Activated naive CD8-positive, alpha-beta T cell treated with anti-CD3 and anti-CD28 coated beads, Interleukin-2, amount 50 U/mL, for 24 hours (primary cell): Measurements from ENCODE around the gene SMAP1.

ENCODE experiments used
- ATAC-seq: fragments of 150-1000 bp; cut with Tn5 transposase; one replicate; pipeline ENCODE4 v1.10.0; 2021
- DNase-seq: peaks from one replicate; pipeline ENCODE4 v3.0.0; 2021
- H3K27ac Mint-ChIP-seq: one replicate; pipeline ENCODE4 v1.8.0; 2021; ENCODE audit warnings: mild to moderate bottlenecking, mixed read lengths
- H3K27me3 Mint-ChIP-seq: one replicate; pipeline ENCODE4 v1.8.0; 2021; ENCODE audit warnings: mixed read lengths
- H3K36me3 Mint-ChIP-seq: one replicate; pipeline ENCODE4 v1.8.0; 2021; ENCODE audit warnings: low read depth, mixed read lengths
- H3K4me1 Mint-ChIP-seq: one replicate; pipeline ENCODE4 v1.8.0; 2021; ENCODE audit warnings: mixed read lengths
- H3K4me3 Mint-ChIP-seq: one replicate; pipeline ENCODE4 v1.8.0; 2021; ENCODE audit warnings: mild to moderate bottlenecking, moderate library complexity, mixed read lengths
- H3K9me3 Mint-ChIP-seq: one replicate; pipeline ENCODE4 v1.8.0; 2021; ENCODE audit warnings: mixed read lengths

The SMAP1 gene

DNA sequence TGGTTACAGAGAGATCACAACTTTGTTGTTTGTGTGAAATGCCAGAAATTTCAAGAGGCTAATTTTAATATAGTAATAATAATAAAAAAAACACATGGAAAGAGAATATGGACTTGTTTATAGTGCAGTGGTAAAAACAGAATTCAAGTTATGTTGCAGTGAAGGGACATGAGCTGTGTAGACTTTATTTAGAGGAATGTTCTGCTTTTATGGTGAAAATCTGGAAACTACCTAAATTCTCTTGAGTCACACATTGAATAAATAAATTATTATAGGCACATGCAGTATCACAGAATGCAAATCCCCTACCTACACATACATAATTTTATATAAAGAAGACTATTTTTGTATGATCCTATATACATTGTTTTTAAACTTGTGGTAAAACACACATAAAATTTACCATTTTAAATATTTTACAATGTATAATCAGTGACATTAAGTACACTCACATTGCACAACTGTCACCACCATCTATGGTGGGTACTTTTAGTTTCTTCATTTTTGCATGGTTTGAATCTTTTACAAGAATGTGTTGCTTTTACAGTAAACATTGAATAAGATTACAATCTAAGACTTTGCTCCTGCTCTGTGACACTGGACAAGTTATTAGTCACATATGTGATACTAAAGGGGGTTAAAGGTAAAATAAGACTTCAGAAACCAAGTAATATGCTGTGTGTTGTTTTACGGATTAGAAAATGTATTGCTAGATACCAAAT, 181.8 kb downstream of the SMAP1 start:
- H3K27ac Mint-ChIP-seq = no peak overlapping the region
- peaks cover 8% of the 10 kb centered on the region for H3K36me3 Mint-ChIP-seq
- H3K4me3 Mint-ChIP-seq = no peak overlapping the region
- ATAC-seq (no peak), DNase-seq (no peak)
- H3K27me3 Mint-ChIP-seq = no peaks in the 10 kb centered on the region
- no peaks in the 10 kb centered on the region for H3K9me3 Mint-ChIP-seq
- peaks cover 2% of the 10 kb centered on the region for H3K4me1 Mint-ChIP-seq

DNA sequence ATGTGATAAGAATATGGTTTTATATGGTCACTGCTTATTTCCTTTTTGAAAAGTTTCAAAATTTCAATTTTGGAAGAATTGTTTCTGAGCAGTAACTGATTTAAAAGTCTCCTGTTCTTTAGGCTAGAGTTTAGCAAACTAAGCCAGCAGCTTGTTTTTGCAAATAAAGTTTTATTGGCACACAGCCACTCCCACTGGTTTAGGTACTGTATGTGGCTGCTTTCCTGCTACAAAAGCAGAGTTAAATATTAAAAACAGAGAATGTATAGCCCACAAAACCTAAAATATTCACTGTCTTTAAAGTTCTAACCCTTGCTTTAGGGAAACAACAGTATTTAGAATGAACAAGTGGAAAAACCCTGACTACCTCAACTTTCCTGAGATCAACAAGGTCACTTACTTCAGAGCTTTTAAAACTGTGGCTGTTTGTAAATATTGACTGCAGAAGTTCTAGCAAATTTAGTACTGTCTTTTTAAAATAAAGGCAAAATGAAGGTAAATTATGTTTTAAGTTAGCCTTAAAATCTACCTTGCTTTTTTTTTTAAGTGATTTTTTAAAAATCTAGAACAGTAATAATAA, 185.1 kb downstream of the SMAP1 start:
- no peak for ATAC-seq
- Mint-ChIP-seq H3K9me3 (no peaks in the 10 kb centered on the region), H3K36me3 (no peaks in the 10 kb centered on the region), H3K4me3 (no peak overlapping the region), H3K27me3 (no peaks in the 10 kb centered on the region), H3K27ac (no peak overlapping the region), H3K4me1 (no peaks in the 10 kb centered on the region)
- DNase-seq = no peak

DNA sequence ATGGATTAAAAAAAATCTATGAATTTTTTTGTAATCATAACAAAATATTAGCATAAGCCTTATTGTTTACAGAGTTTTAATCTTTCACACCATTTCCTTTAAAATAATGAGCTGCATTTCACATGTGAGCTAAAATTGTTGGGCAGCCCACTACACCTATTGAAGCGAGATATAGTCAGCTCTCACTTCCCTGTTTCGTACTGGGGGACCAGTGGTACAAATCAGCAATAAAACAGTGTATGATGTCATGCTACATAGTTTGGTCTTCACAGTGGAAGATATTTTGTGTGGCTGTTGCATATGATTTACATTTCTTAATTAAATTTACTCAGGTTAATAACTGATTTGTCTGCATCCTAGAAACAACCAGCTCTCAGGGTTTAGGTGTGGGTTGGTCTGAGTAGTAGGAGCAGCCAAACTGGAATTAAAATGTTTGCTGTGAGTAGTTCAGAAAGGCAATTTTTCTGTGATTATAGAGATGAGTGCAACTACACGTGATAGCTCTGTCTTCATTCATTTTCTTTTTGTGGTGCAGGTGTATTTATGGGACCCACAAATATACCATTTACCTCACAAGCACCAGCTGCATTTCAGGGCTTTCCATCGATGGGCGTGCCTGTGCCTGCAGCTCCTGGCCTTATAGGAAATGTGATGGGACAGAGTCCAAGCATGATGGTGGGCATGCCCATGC, 189.8 kb downstream of the SMAP1 start:
- Mint-ChIP-seq H3K9me3 (no peaks in the 10 kb centered on the region), H3K4me3 (no peak overlapping the region), H3K27me3 (no peaks in the 10 kb centered on the region), H3K27ac (no peak overlapping the region), H3K4me1 (no peaks in the 10 kb centered on the region), H3K36me3 (peaks cover 11% of the 10 kb centered on the region)
- DNase-seq = no peak
- no peak for ATAC-seq

DNA sequence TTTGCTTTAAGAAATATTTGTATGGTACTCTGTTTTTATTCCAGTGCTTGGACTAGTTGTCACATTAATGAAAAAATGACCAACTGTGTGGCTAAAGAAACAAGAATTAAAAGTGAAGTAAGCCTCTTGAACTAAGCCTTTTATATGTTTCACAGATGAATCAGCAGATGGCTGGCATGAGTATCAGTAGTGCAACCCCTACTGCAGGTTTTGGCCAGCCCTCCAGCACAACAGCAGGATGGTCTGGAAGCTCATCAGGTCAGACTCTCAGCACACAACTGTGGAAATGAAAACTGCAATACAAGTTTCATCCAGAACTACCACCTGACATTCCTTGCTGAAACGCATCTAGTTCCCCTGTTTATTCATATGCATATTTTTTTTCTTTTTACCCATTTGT, 192.4 kb downstream of the SMAP1 start:
- ATAC-seq (no peak), DNase-seq (no peak)
- peaks cover 11% of the 10 kb centered on the region for H3K36me3 Mint-ChIP-seq
- no peaks in the 10 kb centered on the region for H3K9me3 Mint-ChIP-seq
- H3K4me3 Mint-ChIP-seq = no peak overlapping the region
- no peaks in the 10 kb centered on the region for H3K27me3 Mint-ChIP-seq
- H3K4me1 Mint-ChIP-seq = no peaks in the 10 kb centered on the region
- H3K27ac Mint-ChIP-seq = no peak overlapping the region

DNA sequence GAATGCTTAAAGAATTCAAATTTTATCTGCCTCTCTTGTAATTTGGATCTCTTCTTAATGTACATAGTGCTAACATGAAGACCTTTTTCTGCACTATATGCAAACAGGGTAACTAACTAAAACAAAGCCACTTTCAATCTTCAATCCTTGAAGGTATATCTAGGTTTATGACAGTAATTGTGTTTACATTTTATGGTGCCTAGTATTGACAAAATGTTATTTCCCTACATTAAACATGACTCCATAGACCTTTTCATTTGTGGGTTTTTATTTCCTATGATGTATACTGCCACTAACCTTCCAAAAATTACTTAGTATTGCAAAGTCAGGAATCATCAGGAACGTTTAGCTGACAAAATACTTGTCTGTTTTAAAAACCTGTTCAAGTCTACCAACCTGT, 193.2 kb downstream of the SMAP1 start:
- no peak for DNase-seq
- no peaks in the 10 kb centered on the region for H3K9me3 Mint-ChIP-seq
- no peak overlapping the region for H3K27ac Mint-ChIP-seq
- no peaks in the 10 kb centered on the region for H3K4me1 Mint-ChIP-seq
- no peaks in the 10 kb centered on the region for H3K27me3 Mint-ChIP-seq
- ATAC-seq = no peak
- no peak overlapping the region for H3K4me3 Mint-ChIP-seq
- peaks cover 11% of the 10 kb centered on the region for H3K36me3 Mint-ChIP-seq

DNA sequence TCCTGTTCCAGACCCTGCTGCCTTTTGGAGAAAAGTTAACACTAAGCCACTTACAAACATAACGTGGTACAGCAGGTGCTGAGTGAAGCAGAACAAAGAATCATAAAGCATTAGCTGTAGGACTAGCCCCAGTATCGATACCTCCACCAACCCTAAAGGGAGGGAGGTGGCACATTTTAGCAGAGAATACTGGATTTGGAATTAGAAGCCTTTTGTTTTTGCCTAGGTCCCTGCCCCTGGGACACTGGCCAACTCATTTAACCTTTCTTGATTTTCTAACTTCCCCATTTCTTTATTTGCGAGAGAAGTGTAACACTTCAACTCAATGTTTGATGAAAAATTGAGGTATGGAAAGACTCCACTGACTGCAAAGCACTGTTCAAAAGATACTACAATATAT, 195.7 kb downstream of the SMAP1 start:
- Mint-ChIP-seq H3K4me3 (no peak overlapping the region), H3K36me3 (peaks cover 11% of the 10 kb centered on the region), H3K27me3 (peaks cover 4% of the 10 kb centered on the region), H3K4me1 (no peaks in the 10 kb centered on the region), H3K27ac (no peak overlapping the region), H3K9me3 (peaks cover 5% of the 10 kb centered on the region)
- ATAC-seq = no peak
- no peak for DNase-seq

DNA sequence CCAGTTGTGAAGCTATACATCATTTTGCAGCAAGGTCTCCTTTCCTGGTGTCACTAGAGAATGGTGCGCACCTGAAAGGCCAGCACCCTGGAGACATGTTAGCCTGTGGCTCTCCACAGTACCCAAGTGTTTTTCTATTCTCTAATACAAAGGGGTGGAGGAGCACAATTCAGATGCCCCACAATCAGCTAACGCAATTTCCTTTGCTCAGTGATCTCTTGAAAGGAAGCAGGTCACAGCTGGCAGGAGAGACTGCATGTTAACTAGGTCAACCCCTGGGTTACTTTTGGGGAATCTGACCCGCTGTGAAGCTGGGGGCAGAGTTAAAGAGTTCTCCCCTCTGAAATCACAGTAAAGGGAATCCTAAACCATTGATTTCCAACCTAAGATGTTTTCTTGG, 196.7 kb downstream of the SMAP1 start:
- no peak overlapping the region for H3K4me3 Mint-ChIP-seq
- H3K4me1 Mint-ChIP-seq = no peaks in the 10 kb centered on the region
- ATAC-seq = no peak
- H3K27me3 Mint-ChIP-seq = peaks cover 4% of the 10 kb centered on the region
- peaks cover 11% of the 10 kb centered on the region for H3K36me3 Mint-ChIP-seq
- peaks cover 5% of the 10 kb centered on the region for H3K9me3 Mint-ChIP-seq
- DNase-seq = no peak
- H3K27ac Mint-ChIP-seq = no peak overlapping the region

DNA sequence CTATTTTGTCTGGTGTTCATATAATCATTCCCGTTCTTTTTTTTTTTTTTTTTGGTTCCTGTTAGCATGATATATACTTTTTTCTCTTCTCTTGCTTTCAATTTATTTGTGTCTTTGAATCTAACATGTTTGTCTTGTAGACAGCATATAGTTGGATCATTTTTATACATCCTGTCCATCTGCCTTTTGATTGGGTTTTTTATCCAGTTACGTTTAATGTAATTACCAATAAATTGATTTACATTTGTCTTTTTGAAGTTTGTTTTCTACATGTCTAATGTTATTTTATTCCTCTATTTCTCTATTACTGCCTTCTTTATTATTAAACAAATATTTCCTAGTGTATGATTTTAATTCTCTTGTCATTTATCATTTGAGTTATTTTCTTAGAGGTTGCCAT, 204.8 kb downstream of the SMAP1 start:
- ATAC-seq (no peak), DNase-seq (no peak)
- no peak overlapping the region for H3K4me3 Mint-ChIP-seq
- H3K27ac Mint-ChIP-seq = no peak overlapping the region
- peaks cover 8% of the 10 kb centered on the region for H3K27me3 Mint-ChIP-seq
- H3K36me3 Mint-ChIP-seq = no peaks in the 10 kb centered on the region
- H3K9me3 Mint-ChIP-seq = peaks cover 23% of the 10 kb centered on the region
- no peaks in the 10 kb centered on the region for H3K4me1 Mint-ChIP-seq

DNA sequence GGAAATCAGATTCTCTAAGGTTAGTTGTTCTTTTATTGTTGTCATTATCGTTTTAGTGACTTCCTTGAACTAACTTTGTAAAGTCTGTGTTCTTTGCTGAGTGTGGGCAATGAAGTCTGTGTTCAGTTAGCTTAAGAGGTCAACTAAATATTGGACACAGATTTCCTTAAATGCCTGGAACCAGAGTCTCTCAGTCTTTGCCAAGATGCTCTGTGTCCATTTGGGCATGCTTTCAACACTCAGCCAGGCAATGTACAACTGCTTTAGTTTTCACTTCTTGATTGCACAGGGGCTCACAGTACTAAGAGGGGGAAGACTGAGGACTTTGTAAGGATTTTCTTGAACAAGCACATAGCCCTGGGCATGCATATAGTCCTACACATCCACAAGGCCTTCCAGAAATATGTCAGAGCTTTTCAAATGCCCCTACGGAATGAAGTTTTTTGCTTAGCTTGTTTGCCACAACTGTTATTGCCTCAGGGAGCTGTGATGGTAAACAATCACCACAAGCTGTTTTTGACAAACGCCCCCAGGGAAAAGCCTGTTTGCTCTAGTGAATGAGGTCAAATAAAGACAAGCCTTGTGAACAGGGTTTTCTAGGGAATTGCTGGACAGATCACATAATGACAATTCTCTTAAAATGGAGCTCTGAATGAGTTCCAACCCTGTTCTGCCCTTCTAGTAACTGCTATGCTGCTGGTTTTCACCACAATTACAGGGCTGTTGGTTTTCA, 206.7 kb downstream of the SMAP1 start:
- H3K4me1 Mint-ChIP-seq = no peaks in the 10 kb centered on the region
- H3K9me3 Mint-ChIP-seq = peaks cover 23% of the 10 kb centered on the region
- H3K27ac Mint-ChIP-seq = no peak overlapping the region
- H3K4me3 Mint-ChIP-seq = no peak overlapping the region
- DNase-seq (no peak), ATAC-seq (no peak)
- no peaks in the 10 kb centered on the region for H3K36me3 Mint-ChIP-seq
- H3K27me3 Mint-ChIP-seq = peaks cover 13% of the 10 kb centered on the region

DNA sequence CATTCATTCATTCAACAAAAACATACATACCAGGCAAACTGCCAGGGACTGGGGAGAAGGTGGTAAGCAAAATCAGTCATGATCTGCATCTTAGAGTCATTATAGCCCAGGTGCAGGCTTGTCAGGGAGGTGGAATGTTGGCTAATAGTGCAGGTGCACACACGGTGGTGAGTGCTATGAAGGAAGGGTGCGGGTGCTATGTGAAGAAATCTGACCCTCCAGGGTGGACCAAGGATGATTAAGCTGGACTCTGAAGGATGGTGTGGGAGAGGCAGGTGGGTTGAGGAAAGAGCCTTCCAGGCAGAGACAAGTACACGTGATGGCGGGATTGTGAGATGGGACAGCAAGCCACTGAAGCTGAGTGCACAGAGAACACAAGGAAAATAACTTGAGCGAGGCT, 211.8 kb downstream of the SMAP1 start:
- no peak overlapping the region for H3K27ac Mint-ChIP-seq
- no peak for ATAC-seq
- no peaks in the 10 kb centered on the region for H3K9me3 Mint-ChIP-seq
- no peak for DNase-seq
- no peaks in the 10 kb centered on the region for H3K4me1 Mint-ChIP-seq
- no peak overlapping the region for H3K4me3 Mint-ChIP-seq
- no peaks in the 10 kb centered on the region for H3K36me3 Mint-ChIP-seq
- peaks cover 14% of the 10 kb centered on the region for H3K27me3 Mint-ChIP-seq

DNA sequence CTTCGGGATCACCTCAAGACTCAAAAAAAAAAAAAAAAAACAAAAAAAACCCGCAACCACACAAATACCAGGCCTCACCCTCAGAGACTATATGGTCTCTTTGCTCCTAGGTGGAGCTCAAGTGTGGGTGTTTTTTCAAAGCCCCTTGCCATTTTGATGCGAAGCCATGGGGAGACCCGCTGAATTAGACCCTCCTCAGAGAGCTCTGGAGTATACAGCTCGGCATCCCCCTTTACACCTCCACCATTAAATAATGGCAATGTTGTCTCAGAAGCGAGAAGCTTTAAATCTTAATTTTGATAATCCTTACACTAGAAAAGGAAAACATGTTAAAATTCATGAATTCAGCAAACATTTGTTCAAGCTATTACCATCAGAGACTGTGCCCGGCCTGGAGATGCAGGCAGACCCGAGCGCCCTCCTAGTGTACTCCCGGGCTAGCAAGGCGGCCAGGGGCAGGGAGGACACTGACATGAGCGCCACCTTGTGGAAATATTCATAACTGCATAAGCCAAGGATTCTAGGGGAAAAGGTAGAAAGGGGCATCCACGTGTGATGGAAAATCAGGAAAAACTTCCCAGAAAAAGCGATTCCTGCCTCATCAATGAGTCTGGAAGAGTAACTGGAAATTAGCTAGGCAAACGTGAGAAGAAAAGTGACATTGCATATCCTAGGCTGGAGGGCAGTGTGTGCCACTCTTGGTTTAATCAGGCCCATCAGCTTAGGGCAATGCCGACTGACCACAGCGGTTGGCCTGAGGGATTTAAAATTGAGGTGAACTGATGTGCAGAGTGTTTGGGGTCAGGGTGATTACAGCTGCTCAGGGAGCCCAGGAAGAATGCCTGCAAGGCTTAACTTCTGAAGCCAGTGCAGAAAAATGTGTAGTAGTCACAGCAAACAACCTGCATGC, 216.6 kb downstream of the SMAP1 start:
- Mint-ChIP-seq H3K36me3 (no peaks in the 10 kb centered on the region), H3K4me3 (no peak overlapping the region), H3K27ac (no peak overlapping the region), H3K9me3 (no peaks in the 10 kb centered on the region), H3K27me3 (peaks cover 6% of the 10 kb centered on the region), H3K4me1 (no peaks in the 10 kb centered on the region)
- DNase-seq (peak; percentile 61), ATAC-seq (peak; percentile 69)

DNA sequence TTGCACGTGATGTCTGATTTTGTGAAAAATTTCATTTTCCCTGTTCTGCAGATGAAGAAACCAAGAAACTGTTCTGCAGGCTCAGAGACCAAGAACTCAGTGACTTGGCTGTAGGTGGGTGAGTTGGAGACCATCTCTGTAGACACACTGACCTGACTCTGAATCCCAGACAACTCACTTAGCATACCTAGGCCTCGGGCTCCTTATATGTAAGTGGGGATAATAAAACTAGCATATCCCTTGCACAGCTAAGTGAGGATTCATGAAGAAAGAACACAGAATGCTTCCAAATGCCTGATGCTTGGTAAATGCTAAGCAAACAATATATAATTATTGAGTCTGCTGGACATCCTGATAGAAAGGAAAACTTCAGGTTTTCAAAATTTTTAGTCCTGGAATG, 218.4 kb downstream of the SMAP1 start:
- DNase-seq (no peak), ATAC-seq (no peak)
- Mint-ChIP-seq H3K4me3 (no peak overlapping the region), H3K4me1 (no peaks in the 10 kb centered on the region), H3K27me3 (peaks cover 2% of the 10 kb centered on the region), H3K9me3 (no peaks in the 10 kb centered on the region), H3K36me3 (no peaks in the 10 kb centered on the region), H3K27ac (no peak overlapping the region)

DNA sequence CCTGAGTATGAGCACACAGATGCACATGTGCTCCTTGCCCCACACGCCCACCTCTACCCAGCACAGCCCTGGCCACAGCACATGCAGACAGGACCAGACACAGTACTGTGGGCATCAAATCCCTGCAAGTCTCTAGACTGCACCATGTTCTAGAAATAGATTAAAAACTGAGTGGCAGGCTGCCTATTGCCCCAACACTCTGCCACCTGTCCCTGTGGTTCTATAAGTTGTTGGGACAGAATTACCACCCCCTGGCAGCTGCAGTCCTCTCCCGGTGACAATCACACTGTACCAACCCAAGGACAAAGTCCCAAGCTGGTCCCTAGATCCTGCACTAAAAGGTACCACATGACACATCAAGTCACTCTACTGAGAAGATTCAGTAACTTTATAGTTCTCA, 219.0 kb downstream of the SMAP1 start:
- ATAC-seq (no peak), DNase-seq (no peak)
- H3K4me1 Mint-ChIP-seq = no peaks in the 10 kb centered on the region
- no peak overlapping the region for H3K27ac Mint-ChIP-seq
- H3K27me3 Mint-ChIP-seq = peaks cover 2% of the 10 kb centered on the region
- no peaks in the 10 kb centered on the region for H3K9me3 Mint-ChIP-seq
- no peaks in the 10 kb centered on the region for H3K36me3 Mint-ChIP-seq
- no peak overlapping the region for H3K4me3 Mint-ChIP-seq

DNA sequence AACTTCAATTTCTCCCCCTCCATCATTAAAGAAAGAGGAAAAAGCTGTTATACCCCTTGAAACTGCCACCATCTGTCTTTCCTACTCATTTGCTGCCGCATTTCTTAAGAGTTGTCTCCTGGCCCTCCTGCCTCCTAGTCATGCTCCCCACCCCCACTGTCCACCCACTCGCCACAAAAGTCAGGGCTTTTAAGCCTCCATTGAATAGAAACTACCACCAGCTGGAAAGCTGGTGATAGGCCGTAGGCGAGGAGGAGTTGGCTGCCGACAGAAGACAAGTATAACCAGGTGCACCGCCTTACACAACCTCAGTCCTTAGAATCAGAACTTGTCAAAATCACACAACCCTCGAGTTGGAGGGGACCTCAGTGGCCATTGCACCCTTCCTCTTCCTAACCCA, 221.6 kb downstream of the SMAP1 start:
- ATAC-seq (no peak), DNase-seq (no peak)
- Mint-ChIP-seq H3K4me1 (no peaks in the 10 kb centered on the region), H3K36me3 (no peaks in the 10 kb centered on the region), H3K4me3 (no peak overlapping the region), H3K9me3 (no peaks in the 10 kb centered on the region), H3K27ac (no peak overlapping the region), H3K27me3 (peaks cover 2% of the 10 kb centered on the region)
